Non-pigmented ciliary epithelial cell (primary cell): Measurements from ENCODE around the gene GCAT.

Experiments used
- DNase-seq: peaks from one replicate; pipeline ENCODE4 v3.0.0-alpha.2; 2010; ENCODE audit warnings: low read depth

Gene GCAT

GRCh38 chr22:37844904-37845329 is 37.2 kb downstream of the GCAT start:
- no peak for DNase-seq

- no peak for DNase-seq
Observed at GRCh38 chr22:37846433-37846832, 38.7 kb downstream of the GCAT start.

- DNase-seq, result no peak
Observed at GRCh38 chr22:37848587-37849088, 40.9 kb downstream of the GCAT start.

- peak; percentile 31 for DNase-seq
Observed at GRCh38 chr22:37849089-37849751, 41.5 kb downstream of the GCAT start, which contains the start of gene EIF3L. Gene EIF3L (plus strand): TSS chr22:37849419. CDS start chr22:37849450, 31 bp downstream.

- no peak for DNase-seq
Observed at GRCh38 chr22:37850801-37851200, 43.1 kb downstream of the GCAT start.

GRCh38 chr22:37852418-37852817 is 44.7 kb downstream of the GCAT start:
- no peak for DNase-seq

- no peak for DNase-seq
Observed at GRCh38 chr22:37854946-37855345, 47.2 kb downstream of the GCAT start.

- DNase-seq, result no peak
Observed at GRCh38 chr22:37855462-37855861, 47.7 kb downstream of the GCAT start.

- no peak for DNase-seq
Observed at GRCh38 chr22:37860796-37861421, 53.2 kb downstream of the GCAT start.

- no peak for DNase-seq
Observed at GRCh38 chr22:37862570-37863325, 55.0 kb downstream of the GCAT start.

GRCh38 chr22:37865510-37865909 is 57.8 kb downstream of the GCAT start:
- no peak for DNase-seq
